HEK293T (cell line): Measurements from ENCODE around the gene CLEC18B.
"Not testable (repeated sequence)": the region's sequence is repeated elsewhere in the genome, so short reads cannot be mapped to it uniquely, and the experiment has no call there.

Experiments used
- ARNT ChIP-seq: fragments of 450-650 bp; IDR thresholded peaks from 2 replicates; pipeline ENCODE4 v1.6.1; 2017; ENCODE audit warnings: mild to moderate bottlenecking
- BHLHE40 ChIP-seq: fragments of 450-650 bp; IDR thresholded peaks from 2 replicates; pipeline ENCODE4 v1.6.1; 2016; ENCODE audit warnings: mild to moderate bottlenecking, moderate library complexity, borderline replicate concordance
- CTBP1 ChIP-seq: fragments of 450-650 bp; IDR thresholded peaks from 2 replicates; pipeline ENCODE4 v1.6.1; 2016; ENCODE audit warnings: borderline replicate concordance
- ELF4 ChIP-seq: fragments of 450-650 bp; IDR thresholded peaks from 2 replicates; pipeline ENCODE4 v1.6.1; 2017; ENCODE audit warnings: antibody characterized with exemption
- FOXA1 ChIP-seq: fragments of 450-650 bp; IDR thresholded peaks from 2 replicates; pipeline ENCODE4 v1.6.1; 2016; ENCODE audit warnings: mild to moderate bottlenecking
- FOXK2 ChIP-seq: fragments of 450-650 bp; IDR thresholded peaks from 2 replicates; pipeline ENCODE4 v1.6.1; 2016; ENCODE audit warnings: mild to moderate bottlenecking
- FOXM1 ChIP-seq: fragments of 450-650 bp; IDR thresholded peaks from 2 replicates; pipeline ENCODE4 v1.6.1; 2017; ENCODE audit warnings: mild to moderate bottlenecking, borderline replicate concordance
- L3MBTL2 ChIP-seq: fragments of 450-650 bp; conservative IDR thresholded peaks from 2 replicates; pipeline ENCODE4 v1.6.1; 2016; ENCODE audit warnings: mild to moderate bottlenecking
- LEF1 ChIP-seq: fragments of 450-650 bp; IDR thresholded peaks from 2 replicates; pipeline ENCODE4 v1.6.1; 2017; ENCODE audit warnings: mild to moderate bottlenecking, borderline replicate concordance
- NFRKB ChIP-seq: fragments of 450-650 bp; IDR thresholded peaks from 2 replicates; pipeline ENCODE4 v1.6.1; 2016; ENCODE audit warnings: mild to moderate bottlenecking, moderate library complexity
- PKNOX1 ChIP-seq: fragments of 450-650 bp; IDR thresholded peaks from 2 replicates; pipeline ENCODE4 v1.6.1; 2016
- SP1 ChIP-seq: fragments of 450-650 bp; IDR thresholded peaks from 2 replicates; pipeline ENCODE4 v1.6.1; 2017
- ZNF384 ChIP-seq: fragments of 450-650 bp; IDR thresholded peaks from 2 replicates; pipeline ENCODE4 v1.6.1; 2016

- TF ChIP-seq LEF1, ZNF384, BHLHE40, FOXK2, SP1, FOXM1, NFRKB, FOXA1, PKNOX1, L3MBTL2, ELF4, ARNT, CTBP1: not testable (repeated sequence)
These were observed 21.0 kb downstream of the CLEC18B start for GRCh38 chr16:74400238-74400637.
